ENCODE measurements around the gene SPEM3. TPM values are rescaled to one million over a fixed set of nuclear protein-coding genes. Genes with fewer than 3 reads are reported as not detected.
"Not testable (repeated sequence)": the region's sequence is repeated elsewhere in the genome, so short reads cannot be mapped to it uniquely, and the experiment has no call there.

SPEM3 gene
- total RNA-seq, 1 donor from 2014 or later = not detected

- Mint-ChIP-seq H3K36me3 (ENCODE audit: insufficient read depth) (no peaks in the 10 kb centered on the region), H3K27me3 (no peaks in the 10 kb centered on the region), H3K4me1 (ENCODE audit: low read depth) (peaks cover 4% of the 10 kb centered on the region), H3K27ac (no peak overlapping the region), H3K4me3 (ENCODE audit: low read depth) (no peak overlapping the region), H3K9me3 (ENCODE audit: low read depth) (no peaks in the 10 kb centered on the region)
- DNase-seq (ENCODE audit: low spot score, unreplicated experiment) = no peak
- TF ChIP-seq CTCF (IDR thresholded peaks at IDR 0.05; ENCODE audit: unreplicated experiment) = no peak
Measured at GRCh38 chr17:7466318-7466638, 37.6 kb downstream of the SPEM3 start.

GRCh38 chr17:7466639-7467341, 38.1 kb downstream of the SPEM3 start:
- no peak for DNase-seq (ENCODE audit: low spot score, unreplicated experiment)
- Mint-ChIP-seq H3K4me1 (ENCODE audit: low read depth) (peaks cover 4% of the 10 kb centered on the region), H3K9me3 (ENCODE audit: low read depth) (no peaks in the 10 kb centered on the region), H3K27me3 (no peaks in the 10 kb centered on the region), H3K27ac (no peak overlapping the region), H3K36me3 (ENCODE audit: insufficient read depth) (no peaks in the 10 kb centered on the region), H3K4me3 (ENCODE audit: low read depth) (no peak overlapping the region)
- TF ChIP-seq CTCF (IDR thresholded peaks at IDR 0.05; ENCODE audit: unreplicated experiment) = no peak

GRCh38 chr17:7467498-7467897, 38.8 kb downstream of the SPEM3 start:
- Mint-ChIP-seq H3K27me3 (no peaks in the 10 kb centered on the region), H3K4me3 (ENCODE audit: low read depth) (no peak overlapping the region), H3K27ac (peak overlapping the region; percentile 90), H3K4me1 (ENCODE audit: low read depth) (peaks cover 4% of the 10 kb centered on the region), H3K36me3 (ENCODE audit: insufficient read depth) (no peaks in the 10 kb centered on the region), H3K9me3 (ENCODE audit: low read depth) (no peaks in the 10 kb centered on the region)
- no peak for DNase-seq (ENCODE audit: low spot score, unreplicated experiment)
- no peak for TF ChIP-seq CTCF (IDR thresholded peaks at IDR 0.05; ENCODE audit: unreplicated experiment)

- Mint-ChIP-seq H3K27ac (no peak overlapping the region), H3K4me1 (ENCODE audit: low read depth) (peaks cover 4% of the 10 kb centered on the region), H3K36me3 (ENCODE audit: insufficient read depth) (no peaks in the 10 kb centered on the region)
Measured at GRCh38 chr17:7468290-7468689, 39.6 kb downstream of the SPEM3 start.

GRCh38 chr17:7468804-7469389, 40.2 kb downstream of the SPEM3 start:
- Mint-ChIP-seq H3K27me3 (no peaks in the 10 kb centered on the region), H3K4me3 (ENCODE audit: low read depth) (no peak overlapping the region), H3K4me1 (ENCODE audit: low read depth) (peaks cover 4% of the 10 kb centered on the region), H3K27ac (peak overlapping the region; percentile 29), H3K36me3 (ENCODE audit: insufficient read depth) (no peaks in the 10 kb centered on the region), H3K9me3 (ENCODE audit: low read depth) (no peaks in the 10 kb centered on the region)
- no peak for TF ChIP-seq CTCF (IDR thresholded peaks at IDR 0.05; ENCODE audit: unreplicated experiment)
- DNase-seq (ENCODE audit: low spot score, unreplicated experiment) = no peak

More at GRCh38 chr17:7468290-7468689, 39.6 kb downstream of the SPEM3 start:
- Mint-ChIP-seq H3K27me3 (no peaks in the 10 kb centered on the region), H3K9me3 (ENCODE audit: low read depth) (no peaks in the 10 kb centered on the region), H3K4me3 (ENCODE audit: low read depth) (no peak overlapping the region)
- TF ChIP-seq CTCF (IDR thresholded peaks at IDR 0.05; ENCODE audit: unreplicated experiment) = no peak
- DNase-seq (ENCODE audit: low spot score, unreplicated experiment) = no peak

GRCh38 chr17:7469843-7470242, 41.2 kb downstream of the SPEM3 start:
- H3K27ac Mint-ChIP-seq; DNase-seq (ENCODE audit: low spot score, unreplicated experiment); H3K27me3 Mint-ChIP-seq; H3K4me1 Mint-ChIP-seq (ENCODE audit: low read depth); H3K36me3 Mint-ChIP-seq (ENCODE audit: insufficient read depth); H3K9me3 Mint-ChIP-seq (ENCODE audit: low read depth); H3K4me3 Mint-ChIP-seq (ENCODE audit: low read depth): not testable (repeated sequence)

GRCh38 chr17:7470457-7470973, 41.9 kb downstream of the SPEM3 start:
- H3K27ac Mint-ChIP-seq; H3K9me3 Mint-ChIP-seq (ENCODE audit: low read depth); H3K27me3 Mint-ChIP-seq; H3K36me3 Mint-ChIP-seq (ENCODE audit: insufficient read depth); H3K4me1 Mint-ChIP-seq (ENCODE audit: low read depth); DNase-seq (ENCODE audit: low spot score, unreplicated experiment); H3K4me3 Mint-ChIP-seq (ENCODE audit: low read depth): not testable (repeated sequence)
